Cardiac muscle cell (in vitro differentiated cells and primary cell): ENCODE data around the gene CLDN15. TPM values are rescaled to one million over a fixed set of nuclear protein-coding genes. Genes with fewer than 3 reads are reported as not detected.
A peak's percentile ranks its signal among the peaks of the same experiment; 100 is the strongest.
"Not testable (repeated sequence)": the region's sequence is repeated elsewhere in the genome, so short reads cannot be mapped to it uniquely, and the experiment has no call there.

Experiments used
- DNase-seq, 2 donors: peaks; one replicate each; pipeline versions ENCODE4 v3.0.0 to v3.0.0-alpha.2; 2010 to 2017; ENCODE audit warnings: low read depth in 1 of 2, low spot score in 1 of 2
- H3K27ac ChIP-seq: fragments of 200-600 bp; sonication (generic); 2 replicates; pipeline ENCODE4 v1.5.1; 2016
- H3K27me3 ChIP-seq: fragments of 200-600 bp; sonication (generic); 2 replicates; pipeline ENCODE4 v1.6.0; 2016; ENCODE audit warnings: control low read depth
- H3K36me3 ChIP-seq: fragments of 200-600 bp; sonication (generic); 2 replicates; pipeline ENCODE4 v1.5.1; 2016; ENCODE audit warnings: control low read depth
- H3K4me1 ChIP-seq: fragments of 200-600 bp; sonication (generic); 2 replicates; pipeline ENCODE4 v1.8.1; 2017; ENCODE audit warnings: low read depth, mild to moderate bottlenecking, mixed run types
- H3K4me3 ChIP-seq: fragments of 200-600 bp; sonication (generic); 2 replicates; pipeline ENCODE4 v1.5.1; 2016; ENCODE audit warnings: mild to moderate bottlenecking
- H3K9me3 ChIP-seq: fragments of 200-600 bp; sonication (generic); 2 replicates; pipeline ENCODE4 v1.5.1; 2017; ENCODE audit warnings: low read depth, mild to moderate bottlenecking, control low read depth
- polyA plus RNA-seq: library from polyadenylated mRNA; unstranded; fragments of >200 nt; fragmentation: Nextera tagmentation; extraction: Ambion mirVana; gene quantifications from 2 replicates; pipeline ENCODE4 v1.2.1, GENCODE V29; 2016
- total RNA-seq: library from RNA; depleted of rRNA; stranded (reverse); fragments of >200 nt; gene quantifications from 2 replicates; pipeline ENCODE4 v1.2.3, GENCODE V29; 2016
- TF ChIP-seq, protein P1 (sequence below): IDR thresholded peaks from 2 replicates; pipeline ENCODE4 v1.5.1; 2012; ENCODE audit warnings: low read depth, mild to moderate bottlenecking, low read length

Gene CLDN15
- total and polyA plus RNA-seq, 2 experiments from 2014 or later = 3.2 to 4.3 TPM

- no peak for DNase-seq
- H3K4me3 ChIP-seq = no peak overlapping the region
- H3K4me1 ChIP-seq = no peaks in the 10 kb centered on the region
- peaks cover 4% of the 10 kb centered on the region for H3K36me3 ChIP-seq
- no peaks in the 10 kb centered on the region for H3K9me3 ChIP-seq
- peaks cover 33% of the 10 kb centered on the region for H3K27me3 ChIP-seq
- no peak overlapping the region for H3K27ac ChIP-seq
- TF ChIP-seq, protein P1, sequence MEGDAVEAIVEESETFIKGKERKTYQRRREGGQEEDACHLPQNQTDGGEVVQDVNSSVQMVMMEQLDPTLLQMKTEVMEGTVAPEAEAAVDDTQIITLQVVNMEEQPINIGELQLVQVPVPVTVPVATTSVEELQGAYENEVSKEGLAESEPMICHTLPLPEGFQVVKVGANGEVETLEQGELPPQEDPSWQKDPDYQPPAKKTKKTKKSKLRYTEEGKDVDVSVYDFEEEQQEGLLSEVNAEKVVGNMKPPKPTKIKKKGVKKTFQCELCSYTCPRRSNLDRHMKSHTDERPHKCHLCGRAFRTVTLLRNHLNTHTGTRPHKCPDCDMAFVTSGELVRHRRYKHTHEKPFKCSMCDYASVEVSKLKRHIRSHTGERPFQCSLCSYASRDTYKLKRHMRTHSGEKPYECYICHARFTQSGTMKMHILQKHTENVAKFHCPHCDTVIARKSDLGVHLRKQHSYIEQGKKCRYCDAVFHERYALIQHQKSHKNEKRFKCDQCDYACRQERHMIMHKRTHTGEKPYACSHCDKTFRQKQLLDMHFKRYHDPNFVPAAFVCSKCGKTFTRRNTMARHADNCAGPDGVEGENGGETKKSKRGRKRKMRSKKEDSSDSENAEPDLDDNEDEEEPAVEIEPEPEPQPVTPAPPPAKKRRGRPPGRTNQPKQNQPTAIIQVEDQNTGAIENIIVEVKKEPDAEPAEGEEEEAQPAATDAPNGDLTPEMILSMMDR = no peak
These were observed 31.5 kb downstream of the CLDN15 start for GRCh38 chr7:101205901-101206664.

GRCh38 chr7:101203740-101204738, 33.6 kb downstream of the CLDN15 start:
- not testable (repeated sequence) for H3K4me1 ChIP-seq, H3K27ac ChIP-seq, H3K9me3 ChIP-seq, H3K4me3 ChIP-seq, H3K36me3 ChIP-seq
- DNase-seq = peak in 1 of 2 donors; percentile 48
- TF ChIP-seq, protein P1 = peak; percentile 8
- H3K27me3 ChIP-seq = peaks cover 44% of the 10 kb centered on the region

GRCh38 chr7:101202603-101202918, 35.0 kb downstream of the CLDN15 start:
- Histone ChIP-seq H3K27ac (no peak overlapping the region), H3K27me3 (peaks cover 44% of the 10 kb centered on the region)

DNA sequence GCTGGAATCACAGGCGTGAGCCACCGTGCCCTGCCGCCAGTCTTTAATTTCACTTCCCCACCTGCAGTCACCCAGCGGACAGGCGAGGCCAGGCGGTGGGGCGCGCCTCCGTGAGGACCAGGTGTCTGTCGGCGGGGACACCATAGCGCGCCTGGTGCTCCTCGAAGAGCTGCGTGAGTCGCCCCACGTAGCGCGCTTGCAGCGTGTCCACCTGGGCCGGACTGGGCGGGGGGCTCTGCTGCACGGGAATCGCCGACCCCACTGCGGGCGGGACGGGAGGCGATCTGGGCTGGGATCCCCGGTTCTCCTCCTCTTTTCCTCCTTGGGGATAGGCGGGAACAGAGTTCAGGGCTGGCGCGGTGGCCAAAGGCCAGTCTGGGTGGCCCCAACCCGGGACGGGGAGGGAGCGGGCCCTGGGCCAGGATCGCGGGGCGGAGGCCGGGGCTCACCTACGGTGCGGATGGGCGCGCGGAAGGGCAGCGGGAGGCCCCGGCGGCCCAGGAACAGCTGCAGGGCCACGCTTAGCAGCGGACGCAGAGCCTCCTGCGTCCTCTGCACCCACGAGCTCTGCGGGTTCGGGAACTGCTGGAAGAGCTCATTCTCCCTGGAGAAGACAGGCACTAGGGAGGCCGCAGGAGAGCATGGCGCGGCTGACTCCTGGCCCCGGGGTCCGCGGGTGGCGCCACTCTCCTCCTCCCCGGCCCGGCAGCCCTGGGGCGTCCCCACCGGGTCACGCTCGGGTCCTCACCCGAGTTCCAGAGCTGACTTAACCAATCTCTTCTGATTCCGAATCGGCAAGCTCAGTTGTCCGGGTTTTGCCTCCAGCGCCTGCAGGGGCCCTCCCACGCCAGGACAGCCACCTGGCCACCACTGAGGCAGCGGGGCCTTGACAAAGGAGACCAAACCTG, 35.7 kb downstream of the CLDN15 start:
- Histone ChIP-seq H3K27ac (no peak overlapping the region), H3K9me3 (no peaks in the 10 kb centered on the region), H3K36me3 (no peaks in the 10 kb centered on the region), H3K4me1 (no peaks in the 10 kb centered on the region), H3K27me3 (peaks cover 44% of the 10 kb centered on the region), H3K4me3 (no peak overlapping the region)
- TF ChIP-seq, protein P1 = no peak
- DNase-seq = peak in 1 of 2 donors; percentile 21

More at GRCh38 chr7:101202603-101202918, 35.0 kb downstream of the CLDN15 start:
- Histone ChIP-seq H3K36me3 (no peaks in the 10 kb centered on the region), H3K4me3 (no peak overlapping the region), H3K4me1 (no peaks in the 10 kb centered on the region), H3K9me3 (no peaks in the 10 kb centered on the region)
- TF ChIP-seq, protein P1 = no peak
- DNase-seq = no peak
